Mucosa of stomach (tissue), 1 donor: ENCODE results near the gene PRPF40B.

Source experiments
- H3K27me3 ChIP-seq: one replicate; pipeline ENCODE4 v1.7.0; 2013; ENCODE audit warnings: mild to moderate bottlenecking, low read length; ENCODE audit not compliant: control insufficient read depth, insufficient read depth
- H3K36me3 ChIP-seq: one replicate; pipeline ENCODE4 v1.7.0; 2013; ENCODE audit warnings: low read length; ENCODE audit not compliant: control insufficient read depth, insufficient read depth
- H3K4me1 ChIP-seq: one replicate; pipeline ENCODE4 v1.7.0; 2013; ENCODE audit warnings: mild to moderate bottlenecking, low read length; ENCODE audit not compliant: control insufficient read depth, insufficient read depth
- H3K4me3 ChIP-seq: one replicate; pipeline ENCODE4 v1.7.0; 2013; ENCODE audit warnings: low read length
- H3K9ac ChIP-seq: one replicate; pipeline ENCODE4 v1.7.0; 2013; ENCODE audit warnings: mild to moderate bottlenecking, low read length, moderate library complexity
- H3K9me3 ChIP-seq: one replicate; pipeline ENCODE4 v1.7.0; 2013; ENCODE audit warnings: mild to moderate bottlenecking, low read length, moderate library complexity; ENCODE audit not compliant: control insufficient read depth
- donor health status: Pancreatic carcinoma.

The PRPF40B gene

DNA sequence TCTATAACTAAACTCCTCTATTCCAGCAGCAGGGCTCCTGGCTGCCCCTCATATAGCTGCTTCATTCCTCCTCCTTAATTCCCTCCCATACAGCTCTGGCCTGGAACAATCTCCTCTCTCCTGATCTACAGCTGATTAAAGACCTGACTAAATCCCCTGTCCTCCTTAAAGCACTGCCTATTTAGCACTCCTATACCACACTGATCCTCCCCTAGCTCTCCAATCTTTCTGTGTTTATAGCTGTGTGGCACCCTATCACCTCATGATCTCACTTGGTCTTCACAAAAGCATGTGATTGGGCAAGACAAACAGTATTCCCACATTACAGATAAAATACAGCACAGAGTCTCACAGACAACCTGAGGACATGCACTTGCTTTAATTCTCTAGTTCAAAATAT, 66.4 kb downstream of the PRPF40B start:
- H3K27me3 ChIP-seq = no peaks in the 10 kb centered on the region
- H3K9me3 ChIP-seq = no peaks in the 10 kb centered on the region
- peaks cover 17% of the 10 kb centered on the region for H3K4me1 ChIP-seq

DNA sequence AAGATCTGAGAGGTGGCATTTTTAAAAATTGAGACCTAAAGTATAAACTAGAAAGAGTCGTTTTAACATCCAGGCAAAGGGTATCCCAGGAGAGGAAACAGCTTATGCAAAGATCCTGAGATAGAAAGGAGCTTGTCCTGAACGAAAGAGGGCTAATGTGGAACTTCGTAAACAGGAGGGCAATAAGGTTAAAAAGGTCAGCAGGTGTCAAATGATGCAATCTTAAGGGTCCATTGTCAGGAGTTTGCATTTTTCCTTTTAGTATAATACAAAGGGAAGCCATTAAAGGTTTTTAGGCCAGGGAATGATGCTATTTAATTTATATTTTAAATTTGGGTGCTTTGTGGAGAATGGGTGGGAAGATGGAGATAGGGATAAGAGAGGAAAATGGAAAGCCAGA, 69.5 kb downstream of the PRPF40B start:
- H3K9me3 ChIP-seq = no peaks in the 10 kb centered on the region
- peaks cover 17% of the 10 kb centered on the region for H3K4me1 ChIP-seq

More for the DNA sequence above, 66.4 kb downstream of the PRPF40B start:
- Histone ChIP-seq H3K4me3 (no peak overlapping the region), H3K36me3 (no peaks in the 10 kb centered on the region), H3K9ac (no peak overlapping the region)

DNA sequence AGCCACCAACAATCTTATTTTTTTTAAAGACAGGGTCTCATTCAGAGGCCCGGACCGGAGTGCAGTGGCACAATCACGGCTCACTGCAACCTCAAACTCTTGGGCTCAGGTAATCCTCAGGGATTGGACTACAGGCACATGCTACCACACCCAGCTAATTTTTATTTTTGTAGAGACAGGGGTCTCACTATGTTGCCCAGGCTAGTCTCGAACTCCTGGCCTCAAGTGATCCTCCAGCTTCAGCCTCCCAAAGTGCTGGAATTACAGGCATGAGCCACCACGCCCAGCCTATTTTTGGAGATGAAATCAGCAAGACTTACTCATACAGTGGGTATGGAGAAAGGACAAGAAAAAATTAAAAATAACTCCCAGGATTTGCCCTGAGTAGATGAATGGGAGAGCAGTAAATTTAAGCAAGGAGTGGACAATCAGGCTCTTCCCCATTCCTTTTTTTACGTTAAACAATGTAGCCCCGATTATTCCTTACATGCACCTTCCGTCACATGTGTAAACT, 70.6 kb downstream of the PRPF40B start:
- H3K4me3 ChIP-seq = no peak overlapping the region
- no peak overlapping the region for H3K9ac ChIP-seq
- H3K4me1 ChIP-seq = peaks cover 17% of the 10 kb centered on the region
- no peaks in the 10 kb centered on the region for H3K27me3 ChIP-seq
- no peaks in the 10 kb centered on the region for H3K9me3 ChIP-seq
- no peaks in the 10 kb centered on the region for H3K36me3 ChIP-seq

More for the DNA sequence above, 69.5 kb downstream of the PRPF40B start:
- Histone ChIP-seq H3K4me3 (no peak overlapping the region), H3K9ac (no peak overlapping the region), H3K27me3 (no peaks in the 10 kb centered on the region), H3K36me3 (no peaks in the 10 kb centered on the region)
